T-cell (primary cell): Measurements from ENCODE around the gene WSCD1. TPM values are rescaled to one million over a fixed set of nuclear protein-coding genes. Genes with fewer than 3 reads are reported as not detected.

ENCODE experiments used
- ATAC-seq, 4 experiments: fragments of 200-7000 bp in 3 of 4; fragments of 150-1000 bp in 1 of 4; cut with Tn5 transposase; replicated peaks in 1 of 4; 1 replicate in 3 of 4; 2 replicates in 1 of 4; pipeline ENCODE4 v1.10.0; 2021; ENCODE audit warnings: moderate library complexity in 3 of 4, mild to moderate bottlenecking in 2 of 4, moderate number of reproducible peaks in 1 of 4
- CTCF ChIA-PET, 2 donors: fragments of 300-600 bp; sonication (Branson Sonifier 250); formaldehyde crosslinking; loops; one replicate each; lab custom pipeline; 2022; ENCODE audit warnings: antibody characterized with exemption in 2 of 2; lab: Charles Lee
- POLR2A ChIA-PET, 2 donors: fragments of 300-600 bp; sonication (Branson Sonifier 250); formaldehyde crosslinking; loops; one replicate each; lab custom pipeline; 2022; ENCODE audit warnings: antibody characterized with exemption in 2 of 2; lab: Charles Lee
- DNase-seq, 35 experiments: peaks; one replicate each; pipeline versions ENCODE4 v3.0.0 to v3.0.0-alpha.2; 2013 to 2023
- H3K27ac ChIP-seq: one replicate; pipeline ENCODE4 v1.5.1; 2013; ENCODE audit warnings: low read length
- H3K27me3 ChIP-seq, 2 experiments: replicated peaks in 1 of 2; 1 replicate in 1 of 2; 2 replicates in 1 of 2; pipeline versions ENCODE4 v1.6.1 to v1.7.0; 2013; ENCODE audit warnings: low read length in 1 of 2, mixed read lengths in 1 of 2; ENCODE audit not compliant: control insufficient read depth in 2 of 2, insufficient read depth in 2 of 2; ENCODE audit errors: extremely low read depth in 1 of 2
- H3K36me3 ChIP-seq, 2 donors: 1 replicate in 1 of 2; 2 replicates in 1 of 2; pipeline versions ENCODE4 v1.6.1 to v1.7.0; 2013; ENCODE audit warnings: low read length in 1 of 2; ENCODE audit not compliant: control insufficient read depth in 2 of 2, insufficient read depth in 1 of 2; ENCODE audit errors: extremely low read depth in 1 of 2
- H3K4me1 ChIP-seq, 2 experiments: 1 replicate in 1 of 2; 2 replicates in 1 of 2; pipeline versions ENCODE4 v1.6.1 to v1.7.0; 2013; ENCODE audit warnings: low read length in 2 of 2, mixed read lengths in 1 of 2; ENCODE audit not compliant: insufficient read depth in 2 of 2, control insufficient read depth in 1 of 2; ENCODE audit errors: extremely low read depth in 1 of 2
- H3K4me3 ChIP-seq, 2 donors: 1 replicate in 1 of 2; 2 replicates in 1 of 2; pipeline versions ENCODE4 v1.5.1 to v1.7.0; 2013; ENCODE audit warnings: mild to moderate bottlenecking in 2 of 2, low read length in 1 of 2, moderate library complexity in 1 of 2; ENCODE audit not compliant: control insufficient read depth in 1 of 2; ENCODE audit errors: extremely low read depth in 1 of 2
- H3K9me3 ChIP-seq: 2 replicates; pipeline ENCODE4 v1.7.0; 2013
- H3K27ac Mint-ChIP-seq, 2 donors: one replicate each; pipeline ENCODE4 v1.8.0; 2020 to 2021; ENCODE audit warnings: mild to moderate bottlenecking in 2 of 2, mixed read lengths in 2 of 2
- H3K27me3 Mint-ChIP-seq, 2 donors: one replicate each; pipeline ENCODE4 v1.8.0; 2021 to 2022; ENCODE audit warnings: mixed read lengths in 2 of 2
- H3K36me3 Mint-ChIP-seq: one replicate; pipeline ENCODE4 v1.8.0; 2021; ENCODE audit warnings: mixed read lengths
- H3K4me1 Mint-ChIP-seq, 3 donors: one replicate each; pipeline ENCODE4 v1.8.0; 2020 to 2022; ENCODE audit warnings: mixed read lengths in 3 of 3, mild to moderate bottlenecking in 1 of 3
- H3K4me3 Mint-ChIP-seq, 3 donors: one replicate each; pipeline ENCODE4 v1.8.0; 2020 to 2022; ENCODE audit warnings: mild to moderate bottlenecking in 3 of 3, mixed read lengths in 3 of 3, moderate library complexity in 3 of 3
- H3K9me3 Mint-ChIP-seq, 3 donors: one replicate each; pipeline ENCODE4 v1.8.0; 2020 to 2022; ENCODE audit warnings: mixed read lengths in 3 of 3
- WGBS: methylation state at CpG from one replicate; pipeline ENCODE4 v1.1.5; 2013; ENCODE audit warnings: missing lambda C conversion rate; ENCODE audit not compliant: insufficient coverage; 5-methylcytosine and 5-hydroxymethylcytosine counted together
- total RNA-seq, 35 experiments: library from RNA in 6 of 35; stranded (reverse) in 6 of 35; fragments of 120-200 nt in 1 of 35; gene quantifications; one replicate each; pipeline versions ENCODE4 v1.2.1 to v1.2.4 and lab custom pipeline; 2013 to 2026

Gene WSCD1
- total RNA-seq, result under 1 TPM in 4 of 5 donors, not detected in 1; 0.09 to 0.58 (median 0.27) TPM
- 0.09 TPM for total RNA-seq (2013)
- total RNA-seq (lab: John Stamatoyannopoulos, UW), result 0 to 0.57 (median 0.12) reads per million in 29 experiments

DNA sequence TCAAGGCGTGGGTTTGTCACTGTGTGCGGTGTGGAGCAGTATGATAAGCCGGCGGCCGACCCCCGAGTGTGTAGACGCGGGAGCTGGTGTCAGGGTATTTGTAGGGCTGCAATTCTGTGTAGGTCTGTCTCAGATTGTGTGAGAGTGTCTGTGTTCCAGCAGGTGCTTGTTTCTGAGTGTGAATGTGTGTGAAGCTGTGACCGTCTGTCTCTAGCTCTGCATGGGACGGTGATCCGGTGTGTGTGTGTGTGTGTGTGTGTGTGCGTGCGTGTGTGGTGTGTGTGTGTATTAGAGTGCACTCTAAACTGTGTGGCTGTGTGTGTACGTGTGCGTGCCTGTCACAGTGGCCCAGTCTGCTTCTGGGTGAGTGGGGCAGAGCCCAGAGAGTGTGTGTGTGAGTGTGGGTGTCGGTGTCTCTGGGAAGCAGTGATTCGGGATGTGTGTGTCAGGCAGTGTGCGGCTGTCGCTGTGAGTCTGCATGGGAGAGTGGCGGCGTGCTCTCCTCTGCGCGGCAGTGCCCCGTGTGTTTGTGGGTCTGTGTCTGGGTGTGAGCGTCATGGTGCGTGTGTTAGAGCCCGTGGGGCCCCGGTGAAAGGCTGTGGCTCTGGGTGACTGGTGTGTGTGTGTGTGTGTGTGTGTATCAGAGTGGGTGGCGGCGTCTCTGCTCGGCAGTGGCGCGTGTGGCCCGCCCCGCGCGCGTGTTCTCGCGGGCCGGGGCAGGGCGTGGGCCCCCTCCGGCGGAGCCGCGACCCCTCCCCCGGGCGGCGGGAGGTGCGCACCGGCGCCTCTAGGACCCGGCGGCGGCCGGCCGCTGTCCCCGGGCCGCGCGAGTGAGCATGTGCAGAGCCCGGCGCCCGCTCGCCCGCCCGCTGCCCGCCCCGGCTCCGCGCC, at the start of gene WSCD1:
Gene WSCD1, plus strand, starts transcription at position 841 of the 891 bp plus-strand sequence. CDS start 10,280 bp downstream, outside the sequence.
- Histone ChIP-seq H3K9me3 (no peaks in the 10 kb centered on the region), H3K4me3 (peak within 1 kb of the TSS in 1 of 2 donors; percentile 20), H3K36me3 (no peaks in the 10 kb centered on the region), H3K27ac (no peak within 1 kb of the TSS), H3K4me1 (peaks cover 0 to 10% of the 10 kb centered on the region in 2 experiments), H3K27me3 (peaks cover 9 to 74% of the 10 kb centered on the region in 2 experiments)
- Mint-ChIP-seq H3K4me1 (peaks cover 14 to 18% (median 17%) of the 10 kb centered on the region in 3 donors), H3K27ac (peak within 1 kb of the TSS in 1 of 2 donors; percentile 47), H3K9me3 (no peaks in the 10 kb centered on the region), H3K27me3 (peaks cover 47 to 71% of the 10 kb centered on the region in 2 donors), H3K36me3 (no peaks in the 10 kb centered on the region), H3K4me3 (peak within 1 kb of the TSS; percentile 75 to 83 (median 78))
- ChIA-PET CTCF (interaction anchor here in 1 of 2 donors (0.8 kb wide), 1 partner anchor 20 kb away, joined by 3 read pairs; no protein-coding TSS in a partner anchor), POLR2A (no interaction called here)
- DNase-seq, result peak in 2 of 35 experiments; percentile 4 to 9
- 18% methylated on average over 47 of the region's 71 CpGs for WGBS
- ATAC-seq, result peak; percentile 49 to 60 (median 53)

DNA sequence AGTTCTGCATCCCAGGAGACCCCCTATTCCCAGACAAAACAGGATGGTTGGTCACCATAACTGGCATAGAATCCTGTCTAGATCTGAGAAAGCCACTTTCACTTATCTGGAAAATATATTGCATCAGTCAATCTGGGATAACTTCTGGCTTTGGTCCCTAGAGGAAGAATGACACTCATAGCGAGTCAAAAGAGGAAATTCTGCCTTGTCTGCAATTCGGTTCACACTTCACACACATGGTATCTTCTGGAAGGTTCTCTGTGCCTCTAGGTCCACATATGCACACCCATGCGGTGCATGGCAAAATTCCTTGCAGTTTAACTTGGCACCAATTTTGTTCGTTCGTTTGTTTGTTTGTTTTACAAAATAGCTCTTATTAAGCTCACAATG, 49.2 kb upstream of the WSCD1 start:
- Histone ChIP-seq H3K9me3 (no peaks in the 10 kb centered on the region), H3K4me1 (no peaks in the 10 kb centered on the region), H3K27ac (no peak overlapping the region), H3K27me3 (peaks cover 3 to 6% of the 10 kb centered on the region in 2 experiments), H3K4me3 (no peak overlapping the region), H3K36me3 (no peaks in the 10 kb centered on the region)
- Mint-ChIP-seq H3K27ac (no peak overlapping the region), H3K4me3 (no peak overlapping the region), H3K9me3 (no peaks in the 10 kb centered on the region), H3K27me3 (peaks cover 16 to 23% of the 10 kb centered on the region in 2 donors), H3K36me3 (no peaks in the 10 kb centered on the region), H3K4me1 (no peaks in the 10 kb centered on the region)
- no peak for DNase-seq
- WGBS, result 54% methylated on average over 3 of the region's 5 CpGs
- POLR2A ChIA-PET, result no interaction called here
- no peak for ATAC-seq
- CTCF ChIA-PET, result no interaction called here

DNA sequence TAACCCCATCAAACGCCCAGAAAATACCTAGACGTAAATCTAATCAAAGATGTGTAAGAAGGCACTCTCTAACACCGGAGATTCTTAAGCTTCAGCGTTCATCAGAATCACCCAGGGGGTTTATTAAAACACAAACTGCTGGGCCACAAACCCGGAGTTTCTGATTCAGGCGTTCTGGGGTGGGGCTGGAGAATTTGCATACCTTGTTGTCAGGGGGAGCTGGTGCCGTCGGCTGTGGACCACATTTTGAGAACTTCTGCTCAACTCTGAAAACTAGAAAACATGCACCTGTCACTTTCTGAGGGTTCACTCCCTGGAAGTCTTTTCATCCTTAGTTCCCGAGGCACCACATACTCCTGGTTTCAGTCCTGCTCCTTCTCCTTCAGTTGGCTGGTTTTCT, 48.6 kb upstream of the WSCD1 start:
- H3K4me1 ChIP-seq, result no peaks in the 10 kb centered on the region
- Mint-ChIP-seq H3K27me3 (peaks cover 16 to 25% of the 10 kb centered on the region in 2 donors), H3K4me3 (no peak overlapping the region), H3K27ac (no peak overlapping the region), H3K36me3 (no peaks in the 10 kb centered on the region), H3K4me1 (no peaks in the 10 kb centered on the region), H3K9me3 (no peaks in the 10 kb centered on the region)
- POLR2A ChIA-PET, result no interaction called here
- no peak for ATAC-seq
- no peak overlapping the region for H3K4me3 ChIP-seq
- DNase-seq, result no peak
- CTCF ChIA-PET, result no interaction called here
- no peak overlapping the region for H3K27ac ChIP-seq
- no peaks in the 10 kb centered on the region for H3K9me3 ChIP-seq
- H3K36me3 ChIP-seq, result no peaks in the 10 kb centered on the region
- 69% methylated on average over 4 of the region's 9 CpGs for WGBS
- peaks cover 3 to 12% of the 10 kb centered on the region in 2 experiments for H3K27me3 ChIP-seq

DNA sequence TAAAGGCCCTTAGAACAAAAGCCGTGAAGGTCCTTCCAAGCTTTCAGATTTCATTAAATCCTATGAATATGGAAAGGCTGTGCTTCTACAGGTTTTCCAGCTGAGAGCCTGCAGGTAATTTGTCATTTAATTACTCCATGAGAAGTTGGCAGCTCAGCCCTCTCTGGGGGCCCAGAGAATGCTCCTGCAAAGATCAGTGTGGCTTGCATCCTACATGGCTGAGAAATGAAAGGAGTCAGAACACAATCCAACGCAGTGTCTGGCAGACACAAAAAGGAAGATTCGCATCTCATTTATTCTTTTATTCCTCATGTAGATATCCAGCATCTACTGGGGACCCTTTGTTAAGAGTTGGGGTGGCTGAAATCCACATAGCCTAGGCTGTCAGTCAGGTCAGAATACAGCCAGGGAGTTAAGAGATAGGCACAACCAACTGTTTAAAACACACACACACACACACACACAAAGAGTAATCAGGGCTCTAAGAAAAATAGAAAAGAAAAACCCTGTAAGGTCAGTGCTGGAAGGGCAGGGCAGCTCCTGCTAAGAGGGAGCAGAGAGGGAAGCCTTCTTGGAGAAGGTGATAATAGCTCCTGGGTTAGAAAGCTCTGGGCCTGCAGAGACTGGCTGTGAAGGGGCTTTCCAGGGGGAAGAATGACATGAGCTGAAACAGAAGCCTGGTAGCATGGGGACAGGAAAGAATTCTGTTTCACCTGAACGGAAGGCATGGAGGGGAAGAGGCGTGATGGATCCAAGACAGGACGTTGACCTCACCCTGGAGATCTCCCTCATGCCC, 46.9 kb upstream of the WSCD1 start:
- ATAC-seq (no peak), DNase-seq (no peak)
- Histone ChIP-seq H3K27me3 (peaks cover 3 to 18% of the 10 kb centered on the region in 2 experiments), H3K4me3 (no peak overlapping the region), H3K27ac (no peak overlapping the region), H3K36me3 (no peaks in the 10 kb centered on the region), H3K4me1 (no peaks in the 10 kb centered on the region), H3K9me3 (no peaks in the 10 kb centered on the region)
- ChIA-PET CTCF (no interaction called here), POLR2A (no interaction called here)
- H3K4me3 Mint-ChIP-seq, result no peak overlapping the region
- H3K4me1 Mint-ChIP-seq, result no peaks in the 10 kb centered on the region
- no peaks in the 10 kb centered on the region for H3K9me3 Mint-ChIP-seq
- H3K27ac Mint-ChIP-seq, result no peak overlapping the region
- no CpG with 5 or more reads among the region's 6 CpGs for WGBS
- H3K36me3 Mint-ChIP-seq, result no peaks in the 10 kb centered on the region
- peaks cover 8 to 35% of the 10 kb centered on the region in 2 donors for H3K27me3 Mint-ChIP-seq

DNA sequence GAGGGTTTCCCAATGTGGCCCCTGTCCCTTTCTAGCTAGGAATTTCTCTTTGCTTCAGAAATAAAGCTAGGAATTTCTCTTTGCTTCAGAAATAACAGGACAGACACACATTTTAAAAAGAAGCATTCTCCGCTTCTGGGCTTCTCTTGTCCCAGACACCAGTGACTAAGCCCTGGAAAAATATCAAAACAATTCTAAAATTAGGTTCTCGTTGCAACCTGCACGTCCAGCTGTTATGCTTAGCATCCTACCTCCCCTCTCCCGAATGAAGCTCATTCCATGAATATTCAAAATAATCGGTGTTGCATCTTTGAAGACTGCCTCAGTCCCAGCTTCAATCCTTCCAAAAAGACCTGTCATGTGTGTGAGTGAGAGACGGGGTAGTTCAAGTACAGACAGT, 45.6 kb upstream of the WSCD1 start:
- no peaks in the 10 kb centered on the region for H3K9me3 ChIP-seq
- no peak overlapping the region for H3K27ac Mint-ChIP-seq
- no peaks in the 10 kb centered on the region for H3K4me1 ChIP-seq
- ATAC-seq, result no peak
- CTCF ChIA-PET, result no interaction called here
- H3K27ac ChIP-seq, result no peak overlapping the region
- POLR2A ChIA-PET, result no interaction called here
- H3K4me3 Mint-ChIP-seq, result no peak overlapping the region
- no peaks in the 10 kb centered on the region for H3K4me1 Mint-ChIP-seq
- H3K4me3 ChIP-seq, result no peak overlapping the region
- no peaks in the 10 kb centered on the region for H3K36me3 ChIP-seq
- no peaks in the 10 kb centered on the region for H3K36me3 Mint-ChIP-seq
- no peak for DNase-seq
- H3K27me3 Mint-ChIP-seq, result peaks cover 8 to 30% of the 10 kb centered on the region in 2 donors
- peaks cover 3 to 17% of the 10 kb centered on the region in 2 experiments for H3K27me3 ChIP-seq
- no peaks in the 10 kb centered on the region for H3K9me3 Mint-ChIP-seq
- 86% methylated on average over 1 of the region's 6 CpGs for WGBS

DNA sequence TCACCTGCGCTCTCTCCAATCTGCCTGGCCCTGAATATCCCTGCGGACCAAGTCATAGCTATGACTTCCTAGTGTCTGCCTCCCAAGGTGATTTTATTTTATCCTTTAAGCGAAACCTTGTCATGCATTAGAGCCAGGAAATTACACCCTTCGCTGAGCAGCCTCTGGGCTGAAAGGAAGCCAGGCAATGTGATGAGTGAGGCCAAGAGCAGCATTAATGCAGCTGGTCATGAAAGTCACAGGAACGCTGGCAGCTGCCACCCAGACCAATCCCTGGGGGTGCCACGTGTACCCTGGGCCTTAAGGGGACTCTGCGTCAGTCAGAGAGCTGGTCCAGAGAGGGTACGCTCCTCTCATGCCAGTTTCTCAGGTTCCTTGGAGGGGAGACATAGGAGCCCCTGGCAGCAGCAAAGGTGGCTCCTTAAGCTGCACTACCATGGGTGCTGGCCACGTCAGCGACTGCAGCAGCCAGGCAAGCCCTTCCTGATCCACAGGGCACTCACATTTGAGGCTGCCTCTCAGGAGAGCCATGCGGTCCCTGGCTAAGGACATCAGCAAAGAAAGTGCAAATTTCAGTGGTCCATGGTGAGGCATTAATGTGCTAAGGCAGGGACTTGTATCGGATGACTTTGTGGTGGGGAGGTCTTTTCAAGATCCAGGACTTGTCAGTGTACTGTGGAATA, 42.7 kb upstream of the WSCD1 start:
- DNase-seq (no peak), ATAC-seq (no peak)
- Mint-ChIP-seq H3K36me3 (no peaks in the 10 kb centered on the region), H3K27ac (no peak overlapping the region), H3K4me3 (no peak overlapping the region), H3K9me3 (no peaks in the 10 kb centered on the region), H3K27me3 (peaks cover 9 to 35% of the 10 kb centered on the region in 2 donors), H3K4me1 (no peaks in the 10 kb centered on the region)
- CTCF ChIA-PET, result no interaction called here
- no peak overlapping the region for H3K4me3 ChIP-seq
- POLR2A ChIA-PET, result no interaction called here
- peaks cover 3 to 17% of the 10 kb centered on the region in 2 experiments for H3K27me3 ChIP-seq
- WGBS, result 80% methylated on average over 11 of the region's 12 CpGs
- H3K36me3 ChIP-seq, result no peaks in the 10 kb centered on the region
- H3K27ac ChIP-seq, result no peak overlapping the region
- H3K4me1 ChIP-seq, result no peaks in the 10 kb centered on the region
- no peaks in the 10 kb centered on the region for H3K9me3 ChIP-seq
